Peyer's patch (tissue), 4 donors: Measurements from ENCODE around the gene PRM1. TPM values are rescaled to one million over a fixed set of nuclear protein-coding genes. Genes with fewer than 3 reads are reported as not detected.

Experiments
- DNase-seq, 3 donors: peaks; one replicate each; pipeline ENCODE4 v3.0.0-alpha.2; 2017 to 2019
- H3K27ac ChIP-seq, 4 donors: fragments of 200-600 bp; sonication (generic); one replicate each; pipeline ENCODE4 v1.5.1; 2016 to 2019
- H3K27me3 ChIP-seq, 2 donors: fragments of 200-600 bp; sonication (generic); one replicate each; pipeline ENCODE4 v1.5.1; 2019
- H3K36me3 ChIP-seq, 3 donors: fragments of 200-600 bp; sonication (generic); one replicate each; pipeline ENCODE4 v1.5.1; 2016 to 2019
- H3K4me1 ChIP-seq, 4 donors: fragments of 200-600 bp; sonication (generic); one replicate each; pipeline ENCODE4 v1.5.1; 2016 to 2019
- H3K4me3 ChIP-seq, 4 donors: fragments of 200-600 bp; sonication (generic); 1 replicate in 3 of 4; 2 replicates in 1 of 4; pipeline ENCODE4 v1.5.1; 2016 to 2019; ENCODE audit warnings: mild to moderate bottlenecking in 1 of 4
- H3K9me3 ChIP-seq, 4 donors: fragments of 200-600 bp; sonication (generic); one replicate each; pipeline ENCODE4 v1.5.1; 2016 to 2019; ENCODE audit warnings: mild to moderate bottlenecking in 1 of 4
- POLR2A ChIP-seq, 2 donors: fragments of 450-650 bp; IDR thresholded peaks; one replicate each; pipeline ENCODE4 v1.5.1; 2017; ENCODE audit warnings: antibody characterized with exemption in 2 of 2, mild to moderate bottlenecking in 2 of 2, moderate library complexity in 2 of 2
- total RNA-seq, 4 donors: library from RNA; depleted of rRNA; stranded (reverse); fragments of >200 nt; gene quantifications; one replicate each; pipeline ENCODE4 v1.1.0, GENCODE V29; 2016
- TF ChIP-seq, protein P1 (sequence below), 6 experiments: fragments of 450-650 bp in 4 of 6; fragments of 200-600 bp in 2 of 6; sonication (generic) in 1 of 6; IDR thresholded peaks; one replicate each; pipeline ENCODE4 v1.5.1; 2017 to 2019; ENCODE audit warnings: antibody characterized with exemption in 6 of 6, mild to moderate bottlenecking in 3 of 6, moderate library complexity in 1 of 6

PRM1 gene
- total RNA-seq, 4 donors from 2014 or later = not detected

DNA sequence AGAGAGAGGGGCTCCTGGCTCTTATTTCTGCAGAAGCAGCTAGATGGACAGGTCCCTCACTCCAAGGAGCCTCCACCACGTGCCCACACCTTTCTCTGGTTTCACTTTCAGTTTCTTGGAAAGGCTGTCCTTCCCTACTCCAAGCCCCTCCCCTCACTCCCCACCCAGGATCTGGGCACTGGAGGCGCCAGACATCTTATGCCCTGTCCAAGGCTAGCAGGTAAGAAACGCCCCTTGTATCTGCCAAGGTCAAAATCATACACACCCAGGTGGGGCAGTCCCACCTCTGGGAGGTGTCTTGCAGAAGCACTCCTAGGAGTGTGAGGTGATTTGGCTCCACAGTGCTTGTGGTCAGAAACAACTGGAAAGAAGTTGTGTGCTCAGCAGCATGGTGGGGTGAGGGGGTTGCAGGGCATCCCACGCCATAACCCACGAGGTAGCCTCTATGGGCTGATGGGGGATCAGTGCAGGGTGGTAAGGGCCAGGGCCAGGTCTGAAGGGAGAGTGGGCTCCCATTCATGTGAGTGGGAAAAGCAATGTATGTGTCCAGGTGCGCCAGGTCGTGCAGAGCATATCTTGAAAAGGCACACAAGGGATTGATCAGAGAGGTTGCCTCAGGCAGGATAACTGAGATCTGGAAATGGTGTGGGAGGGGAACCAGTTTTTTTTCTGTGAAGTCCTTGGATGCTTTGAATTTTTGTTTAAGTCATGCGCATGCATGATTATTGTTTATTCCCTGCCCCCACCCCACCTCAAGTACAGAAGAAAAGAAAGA is 31.8 kb upstream of the PRM1 start:
- Histone ChIP-seq H3K36me3 (no peaks in the 10 kb centered on the region), H3K4me1 (peaks cover 4 to 29% (median 16%) of the 10 kb centered on the region in 4 donors), H3K4me3 (no peak overlapping the region), H3K27ac (peak overlapping the region in 2 of 4 donors; percentile 12 to 83), H3K9me3 (no peaks in the 10 kb centered on the region), H3K27me3 (no peaks in the 10 kb centered on the region)
- TF ChIP-seq, protein P1, sequence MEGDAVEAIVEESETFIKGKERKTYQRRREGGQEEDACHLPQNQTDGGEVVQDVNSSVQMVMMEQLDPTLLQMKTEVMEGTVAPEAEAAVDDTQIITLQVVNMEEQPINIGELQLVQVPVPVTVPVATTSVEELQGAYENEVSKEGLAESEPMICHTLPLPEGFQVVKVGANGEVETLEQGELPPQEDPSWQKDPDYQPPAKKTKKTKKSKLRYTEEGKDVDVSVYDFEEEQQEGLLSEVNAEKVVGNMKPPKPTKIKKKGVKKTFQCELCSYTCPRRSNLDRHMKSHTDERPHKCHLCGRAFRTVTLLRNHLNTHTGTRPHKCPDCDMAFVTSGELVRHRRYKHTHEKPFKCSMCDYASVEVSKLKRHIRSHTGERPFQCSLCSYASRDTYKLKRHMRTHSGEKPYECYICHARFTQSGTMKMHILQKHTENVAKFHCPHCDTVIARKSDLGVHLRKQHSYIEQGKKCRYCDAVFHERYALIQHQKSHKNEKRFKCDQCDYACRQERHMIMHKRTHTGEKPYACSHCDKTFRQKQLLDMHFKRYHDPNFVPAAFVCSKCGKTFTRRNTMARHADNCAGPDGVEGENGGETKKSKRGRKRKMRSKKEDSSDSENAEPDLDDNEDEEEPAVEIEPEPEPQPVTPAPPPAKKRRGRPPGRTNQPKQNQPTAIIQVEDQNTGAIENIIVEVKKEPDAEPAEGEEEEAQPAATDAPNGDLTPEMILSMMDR (IDR thresholded peaks at IDR 0.05) = no peak
- peak; percentile 59 to 77 (median 66) for DNase-seq

DNA sequence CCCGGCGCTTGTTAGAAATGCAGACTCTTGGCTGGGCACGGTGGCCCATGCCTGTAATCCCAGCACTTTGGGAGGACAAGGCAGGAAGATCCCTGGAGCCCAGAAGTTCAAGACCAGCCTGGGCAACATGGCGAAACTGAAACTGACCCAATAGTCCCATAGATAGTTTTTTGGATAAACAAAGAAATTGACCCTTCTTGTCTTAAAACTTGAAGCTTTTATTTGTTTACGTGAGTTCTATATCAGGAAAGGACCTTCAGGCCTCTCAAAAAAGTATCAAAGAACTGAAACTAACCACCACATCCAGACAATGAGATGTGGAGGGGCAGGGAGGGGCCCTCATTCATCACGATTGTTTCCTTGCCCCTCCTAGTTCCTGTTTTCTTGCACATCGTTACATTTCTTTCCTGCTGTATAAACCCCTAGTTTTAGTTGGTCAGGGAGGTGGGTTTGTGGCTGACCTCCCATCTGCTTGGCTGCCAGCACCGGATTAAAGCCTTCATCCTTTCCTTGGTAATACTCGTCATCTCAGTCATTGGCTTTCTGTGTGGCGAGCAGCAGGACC is 29.9 kb upstream of the PRM1 start:
- peak in 2 of 3 donors; percentile 76 to 82 for DNase-seq
- TF ChIP-seq, protein P1 (IDR thresholded peaks at IDR 0.05) = no peak
- no peak for TF ChIP-seq POLR2A (IDR thresholded peaks at IDR 0.05)
- peak overlapping the region in 2 of 4 donors; percentile 79 to 83 for H3K27ac ChIP-seq

DNA sequence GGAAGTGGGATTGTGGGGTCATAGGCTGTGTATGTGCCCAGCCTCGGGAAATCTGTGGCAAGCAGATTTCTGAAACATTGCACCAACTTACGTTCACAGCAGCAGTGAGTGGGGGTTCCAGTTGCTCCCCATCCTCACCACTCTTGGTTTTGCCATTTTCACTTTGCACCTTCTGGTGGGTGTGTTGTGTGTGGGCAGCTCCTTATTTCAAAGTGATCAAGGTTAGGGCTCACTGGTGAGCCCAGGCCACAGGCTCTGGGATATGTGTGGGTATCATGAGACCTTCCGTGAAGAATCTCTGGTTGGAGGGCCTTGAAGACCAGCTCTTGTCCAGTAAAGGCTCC is 29.5 kb upstream of the PRM1 start:
- peak overlapping the region in 3 of 4 donors; percentile 21 to 83 (median 79) for H3K27ac ChIP-seq
- no peak overlapping the region for H3K4me3 ChIP-seq
- DNase-seq = no peak

More for the DNA sequence above, 29.9 kb upstream of the PRM1 start:
- Histone ChIP-seq H3K4me3 (no peak overlapping the region), H3K36me3 (no peaks in the 10 kb centered on the region), H3K9me3 (no peaks in the 10 kb centered on the region), H3K27me3 (no peaks in the 10 kb centered on the region), H3K4me1 (peaks cover 4 to 29% (median 21%) of the 10 kb centered on the region in 4 donors)

DNA sequence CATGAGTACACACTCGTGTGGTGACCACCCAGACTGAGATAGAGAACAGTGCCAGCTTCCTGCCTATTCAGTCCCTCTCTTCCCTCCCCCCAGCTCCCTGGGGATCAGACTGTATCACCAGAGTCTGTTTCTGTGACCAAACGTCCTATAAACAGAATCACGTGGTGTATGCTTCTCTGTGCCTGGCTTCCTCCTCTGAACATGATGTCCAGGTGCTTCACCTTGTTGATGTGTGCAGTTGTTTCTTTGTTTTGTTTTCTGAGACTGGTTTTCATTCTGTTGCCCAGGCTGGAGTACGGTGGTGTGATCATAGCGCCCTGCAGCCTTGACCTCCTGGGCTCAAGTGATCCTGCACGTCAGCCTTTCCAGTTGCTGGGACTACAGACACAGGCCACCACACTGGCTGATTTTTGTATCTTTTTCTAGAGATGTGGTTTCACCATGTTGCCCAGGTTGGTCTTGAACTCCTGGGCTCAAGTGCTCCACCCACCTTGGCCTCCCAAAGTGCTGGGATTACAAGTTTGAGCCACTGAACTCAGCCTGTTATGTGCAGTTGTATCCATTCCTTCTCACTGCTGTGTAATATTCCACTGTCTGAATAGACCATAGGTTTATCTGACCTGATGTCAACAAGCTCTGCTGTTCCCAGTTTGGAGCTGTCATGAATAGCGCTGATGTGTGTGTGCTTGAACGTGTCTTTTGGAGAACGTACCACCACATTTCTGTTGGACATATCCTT is 28.9 kb upstream of the PRM1 start:
- no peak overlapping the region for H3K4me3 ChIP-seq
- no peaks in the 10 kb centered on the region for H3K9me3 ChIP-seq
- peak in 2 of 3 donors; percentile 92 to 95 for DNase-seq
- H3K27ac ChIP-seq = peak overlapping the region in 3 of 4 donors; percentile 21 to 83 (median 79)
- H3K27me3 ChIP-seq = no peaks in the 10 kb centered on the region
- H3K4me1 ChIP-seq = peaks cover 4 to 29% (median 21%) of the 10 kb centered on the region in 4 donors
- TF ChIP-seq, protein P1 (IDR thresholded peaks at IDR 0.05) = no peak
- no peak for TF ChIP-seq POLR2A (IDR thresholded peaks at IDR 0.05)
- H3K36me3 ChIP-seq = no peaks in the 10 kb centered on the region

More for the DNA sequence above, 29.5 kb upstream of the PRM1 start:
- no peaks in the 10 kb centered on the region for H3K9me3 ChIP-seq
- H3K36me3 ChIP-seq = no peaks in the 10 kb centered on the region
- H3K27me3 ChIP-seq = no peaks in the 10 kb centered on the region
- peaks cover 4 to 29% (median 21%) of the 10 kb centered on the region in 4 donors for H3K4me1 ChIP-seq
- no peak for TF ChIP-seq POLR2A (IDR thresholded peaks at IDR 0.05)
- TF ChIP-seq, protein P1 (IDR thresholded peaks at IDR 0.05) = no peak

DNA sequence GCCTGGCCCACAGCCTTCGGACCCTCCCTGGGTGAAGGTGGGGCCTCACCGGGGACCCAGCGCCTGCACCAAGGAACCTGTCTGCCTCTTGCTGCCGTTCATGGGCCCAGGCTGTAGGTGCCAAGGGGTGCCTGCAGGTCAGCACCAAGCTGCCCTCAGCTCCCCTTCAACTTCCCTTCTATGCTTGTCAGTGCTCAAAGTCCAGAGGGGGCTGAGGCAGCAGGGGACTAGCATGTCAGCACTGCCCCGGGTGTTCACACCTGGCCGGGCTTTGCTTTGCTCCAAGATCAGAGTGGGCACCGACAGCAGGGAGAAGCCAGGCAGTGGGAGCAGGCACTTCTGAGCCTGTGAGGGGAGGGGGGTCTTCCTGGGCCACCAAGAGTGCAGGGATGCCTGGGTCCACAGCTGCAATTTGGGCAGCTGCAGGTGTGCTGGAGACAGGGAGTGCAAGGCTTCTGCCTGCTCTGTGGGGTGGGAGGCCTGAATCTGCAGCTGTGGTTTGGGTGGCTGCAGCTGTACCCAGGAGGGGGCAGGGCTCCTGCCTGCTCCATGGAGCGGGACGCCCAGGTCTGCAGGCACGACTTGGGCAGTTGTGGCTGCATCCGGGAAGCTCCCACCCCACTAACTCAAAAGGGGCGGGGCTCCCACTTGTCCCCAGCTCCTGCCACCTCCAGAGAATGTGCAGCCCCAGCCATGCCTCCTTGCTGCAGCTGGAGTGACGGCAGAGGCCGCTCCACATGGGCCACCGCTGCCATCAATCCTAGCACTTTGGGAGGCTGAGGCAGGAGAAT is 27.6 kb upstream of the PRM1 start:
- Histone ChIP-seq H3K9me3 (no peaks in the 10 kb centered on the region), H3K4me1 (peaks cover 4 to 29% (median 21%) of the 10 kb centered on the region in 4 donors), H3K4me3 (peak overlapping the region in 1 of 4 donors; percentile 1), H3K27ac (peak overlapping the region in 2 of 4 donors; percentile 46 to 83), H3K36me3 (no peaks in the 10 kb centered on the region), H3K27me3 (no peaks in the 10 kb centered on the region)
- TF ChIP-seq POLR2A (IDR thresholded peaks at IDR 0.05) = no peak
- TF ChIP-seq, protein P1 (IDR thresholded peaks at IDR 0.05) = no peak
- DNase-seq = peak in 2 of 3 donors; percentile 89 to 91
